ENCODE measurements around the gene GFOD1. TPM values are rescaled to one million over a fixed set of nuclear protein-coding genes. Genes with fewer than 3 reads are reported as not detected.

Gene GFOD1
- total RNA-seq, 2 experiments from 2014 or later: 8.0 to 8.7 TPM

DNA sequence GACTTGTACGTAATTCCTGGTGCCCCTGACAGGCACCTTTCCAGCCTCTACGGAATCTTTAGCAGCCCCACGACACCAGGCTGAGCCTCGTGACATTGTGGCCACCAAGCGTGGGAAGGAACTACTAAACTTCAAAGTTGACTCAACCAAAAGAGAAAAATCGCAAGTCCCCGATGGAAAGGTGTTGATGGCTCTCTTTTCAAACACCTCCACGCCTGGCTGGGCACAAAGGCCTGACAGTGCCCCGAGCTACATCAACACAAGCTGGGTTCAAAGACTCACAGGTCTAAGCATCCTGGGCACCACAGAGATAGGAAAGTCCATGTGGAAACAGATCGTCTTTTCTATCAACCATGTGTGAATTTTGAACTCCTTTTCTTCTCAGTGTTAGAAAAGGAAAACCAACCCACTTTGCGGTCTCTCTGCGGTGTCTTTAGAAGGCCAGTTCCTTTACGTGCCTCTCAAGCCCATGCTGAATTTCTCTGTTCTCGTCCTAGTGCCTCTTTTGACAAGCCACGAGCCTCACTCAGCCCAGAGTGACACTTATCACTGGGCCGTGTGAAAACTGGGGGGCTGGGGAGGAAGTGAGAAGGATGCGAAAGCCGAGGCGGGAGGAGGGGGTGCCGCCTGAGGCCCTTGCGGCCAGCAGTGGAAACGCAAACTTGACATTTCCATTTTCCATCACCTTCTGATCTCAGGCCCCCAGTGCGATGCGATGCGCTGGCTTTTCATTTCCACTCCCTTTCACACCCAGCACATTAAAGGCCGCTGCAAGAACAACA is 59.4 kb downstream of the GFOD1 start:
- peak overlapping the region; percentile 93 for H3K27ac Mint-ChIP-seq
- no peaks in the 10 kb centered on the region for H3K9me3 Mint-ChIP-seq (ENCODE audit: insufficient read depth)
- POLR2A ChIA-PET: interaction anchor here (1.7 kb wide), 1 partner anchor 100 kb away, joined by 7 read pairs; the partner anchor contains the start of gene TBC1D7
- H3K36me3 Mint-ChIP-seq (ENCODE audit: low read depth): peaks cover 11% of the 10 kb centered on the region
- peak; percentile 87 for DNase-seq
- peak overlapping the region; percentile 57 for H3K4me3 Mint-ChIP-seq
- H3K27me3 Mint-ChIP-seq (ENCODE audit: low read depth): no peaks in the 10 kb centered on the region
- peaks cover 74% of the 10 kb centered on the region for H3K4me1 Mint-ChIP-seq (ENCODE audit: low read depth)
- ATAC-seq: peak; percentile 81
- CTCF ChIA-PET: interaction anchor here (0.9 to 2.5 kb wide), 22 partner anchors 8 to 147 kb away, joined by 3 to 16 read pairs (median 4); partner anchors contain the start of genes GFOD1, SIRT5 and TBC1D7

DNA sequence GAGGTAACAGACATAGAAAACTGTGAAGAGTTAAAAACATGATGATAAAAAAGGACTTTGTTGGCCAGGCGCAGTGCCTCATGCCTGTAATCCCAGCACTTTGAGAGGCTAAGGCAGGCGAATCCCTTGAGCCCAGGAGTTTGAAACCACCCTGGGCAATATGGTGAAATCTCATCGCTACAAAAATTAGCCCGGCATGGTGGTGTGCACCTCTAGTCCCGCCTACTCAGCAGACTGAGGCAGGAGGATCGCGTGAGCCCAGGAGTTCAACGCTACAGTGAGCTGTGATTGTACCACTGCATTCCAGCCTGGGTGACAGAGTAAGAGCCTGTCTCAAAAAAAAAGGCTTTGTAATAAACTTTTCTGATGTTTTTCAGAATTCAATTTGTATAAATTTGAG is 60.1 kb downstream of the GFOD1 start:
- no peak for DNase-seq
- Mint-ChIP-seq H3K27me3 (ENCODE audit: low read depth) (no peaks in the 10 kb centered on the region), H3K36me3 (ENCODE audit: low read depth) (peaks cover 11% of the 10 kb centered on the region), H3K27ac (peak overlapping the region; percentile 45), H3K4me1 (ENCODE audit: low read depth) (peaks cover 67% of the 10 kb centered on the region), H3K9me3 (ENCODE audit: insufficient read depth) (no peaks in the 10 kb centered on the region), H3K4me3 (peak overlapping the region; percentile 57)
- POLR2A ChIA-PET: no interaction called here
- CTCF ChIA-PET: interaction anchor here (0.9 to 2.5 kb wide), 7 partner anchors 17 to 96 kb away, joined by 3 to 8 read pairs (median 4); no protein-coding TSS in a partner anchor
- no peak for ATAC-seq

DNA sequence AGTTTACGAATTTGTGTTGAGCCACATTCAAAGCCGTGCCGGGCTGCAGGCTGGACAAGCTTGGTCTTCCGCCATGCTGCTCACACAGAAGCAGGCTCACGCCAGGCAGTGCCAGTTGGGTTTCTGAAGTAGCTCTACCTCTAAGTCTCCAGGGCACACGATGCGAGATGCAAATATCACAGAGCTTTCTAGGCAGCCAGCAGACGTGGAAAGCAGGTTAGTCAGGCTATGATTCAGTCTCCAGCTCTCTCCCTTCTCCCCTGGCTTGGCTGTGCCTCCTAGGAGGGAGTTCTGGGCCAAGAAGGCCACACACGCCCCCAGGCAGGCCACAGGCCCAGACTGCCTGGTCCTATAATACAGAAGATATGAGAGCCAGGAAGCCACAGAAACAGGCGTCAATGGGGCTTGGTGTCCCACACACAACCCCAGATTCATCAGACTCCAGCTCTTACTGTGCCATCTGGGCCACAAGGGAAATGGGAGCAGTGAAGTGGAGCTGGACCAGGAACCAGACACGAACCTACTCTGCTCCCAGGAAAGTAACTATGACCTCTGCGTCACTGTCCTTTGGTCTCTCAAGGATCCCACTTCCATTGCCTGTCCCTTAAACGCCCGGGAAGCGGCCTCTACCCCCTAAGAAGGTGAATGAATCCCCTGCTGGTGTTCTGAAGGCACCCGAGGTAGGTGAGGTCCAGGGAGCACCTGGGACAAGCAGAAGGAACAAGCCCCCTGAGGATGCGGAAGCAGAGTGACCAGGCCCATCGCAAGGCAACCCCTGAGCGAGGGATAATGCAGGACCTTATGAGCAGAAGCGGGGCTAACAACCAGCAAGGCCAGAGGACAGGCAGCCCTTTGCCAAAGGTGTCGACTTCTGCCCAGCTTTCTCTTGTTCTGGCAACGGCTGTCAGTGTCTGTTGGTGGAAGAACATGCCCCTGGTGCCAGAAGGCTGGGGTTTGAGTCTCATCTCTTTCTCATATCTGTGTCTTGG is 61.2 kb downstream of the GFOD1 start:
- ATAC-seq (no peak), DNase-seq (no peak)
- H3K36me3 Mint-ChIP-seq (ENCODE audit: low read depth): peaks cover 8% of the 10 kb centered on the region
- no peaks in the 10 kb centered on the region for H3K27me3 Mint-ChIP-seq (ENCODE audit: low read depth)
- peaks cover 59% of the 10 kb centered on the region for H3K4me1 Mint-ChIP-seq (ENCODE audit: low read depth)
- CTCF ChIA-PET: interaction anchor here (0.6 to 2.2 kb wide), 6 partner anchors 15 to 189 kb away, joined by 3 to 8 read pairs (median 4); partner anchors contain the start of genes NOL7 and SIRT5
- peak overlapping the region; percentile 29 for H3K27ac Mint-ChIP-seq
- no peak overlapping the region for H3K4me3 Mint-ChIP-seq
- no peaks in the 10 kb centered on the region for H3K9me3 Mint-ChIP-seq (ENCODE audit: insufficient read depth)
- POLR2A ChIA-PET: no interaction called here

DNA sequence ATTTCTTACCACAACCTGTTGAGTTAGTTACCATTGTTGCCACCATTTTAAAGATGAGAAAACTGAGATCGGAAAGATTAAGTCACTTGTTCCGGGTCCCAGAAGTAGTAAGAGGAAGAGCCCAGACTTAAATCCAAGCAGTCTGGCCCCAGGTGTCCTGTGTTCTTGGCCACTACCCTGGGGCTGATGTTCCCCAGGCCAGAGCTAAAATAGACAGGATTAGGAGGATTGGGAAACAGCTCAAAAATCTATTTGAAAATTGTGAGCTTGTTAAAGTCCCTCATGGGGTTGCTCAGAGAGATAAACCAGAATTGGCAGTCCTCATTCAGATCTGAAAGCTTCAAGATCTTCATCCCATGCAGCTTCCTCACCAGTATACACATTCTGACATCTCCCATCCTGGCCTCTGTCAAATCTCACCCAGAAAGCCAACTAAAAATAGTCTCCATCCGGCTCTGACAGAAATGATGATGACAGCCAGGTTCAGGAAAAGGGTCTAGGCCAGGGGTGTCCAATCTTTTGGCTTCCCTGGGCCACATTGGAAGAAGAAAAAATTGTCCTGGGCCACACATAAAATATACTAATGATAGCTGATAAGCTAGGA is 62.0 kb downstream of the GFOD1 start:
- Mint-ChIP-seq H3K27me3 (ENCODE audit: low read depth) (no peaks in the 10 kb centered on the region), H3K4me3 (no peak overlapping the region), H3K27ac (no peak overlapping the region), H3K4me1 (ENCODE audit: low read depth) (peaks cover 56% of the 10 kb centered on the region), H3K36me3 (ENCODE audit: low read depth) (peaks cover 8% of the 10 kb centered on the region), H3K9me3 (ENCODE audit: insufficient read depth) (no peaks in the 10 kb centered on the region)
- CTCF ChIA-PET: interaction anchor here (0.6 to 2.2 kb wide), 6 partner anchors 14 to 190 kb away, joined by 3 to 8 read pairs (median 3); partner anchors contain the start of genes NOL7 and SIRT5
- POLR2A ChIA-PET: no interaction called here
- no peak for ATAC-seq
- no peak for DNase-seq

DNA sequence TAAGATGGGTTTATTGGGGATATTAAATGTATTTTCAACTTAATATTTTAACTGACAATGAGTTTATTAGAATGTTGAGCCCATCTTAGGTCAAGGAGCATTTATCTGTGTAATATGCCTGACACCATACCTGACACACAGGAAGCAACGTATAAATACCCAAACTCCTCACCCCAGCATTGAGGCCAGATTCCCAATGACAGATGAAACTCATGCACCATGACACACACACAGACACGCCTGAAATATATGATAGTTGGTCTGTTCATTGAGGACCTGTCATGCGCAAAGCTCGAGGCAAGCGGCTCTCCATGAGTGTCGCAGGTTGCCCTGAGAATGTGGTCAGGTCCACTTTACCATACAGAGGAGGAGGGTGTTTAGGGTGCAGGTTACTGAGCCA is 64.1 kb downstream of the GFOD1 start:
- CTCF ChIA-PET: no interaction called here
- no peak for DNase-seq
- Mint-ChIP-seq H3K27me3 (ENCODE audit: low read depth) (peaks cover 2% of the 10 kb centered on the region), H3K9me3 (ENCODE audit: insufficient read depth) (no peaks in the 10 kb centered on the region), H3K36me3 (ENCODE audit: low read depth) (peaks cover 9% of the 10 kb centered on the region), H3K27ac (no peak overlapping the region), H3K4me1 (ENCODE audit: low read depth) (peaks cover 55% of the 10 kb centered on the region), H3K4me3 (no peak overlapping the region)
- no peak for ATAC-seq
- POLR2A ChIA-PET: no interaction called here

DNA sequence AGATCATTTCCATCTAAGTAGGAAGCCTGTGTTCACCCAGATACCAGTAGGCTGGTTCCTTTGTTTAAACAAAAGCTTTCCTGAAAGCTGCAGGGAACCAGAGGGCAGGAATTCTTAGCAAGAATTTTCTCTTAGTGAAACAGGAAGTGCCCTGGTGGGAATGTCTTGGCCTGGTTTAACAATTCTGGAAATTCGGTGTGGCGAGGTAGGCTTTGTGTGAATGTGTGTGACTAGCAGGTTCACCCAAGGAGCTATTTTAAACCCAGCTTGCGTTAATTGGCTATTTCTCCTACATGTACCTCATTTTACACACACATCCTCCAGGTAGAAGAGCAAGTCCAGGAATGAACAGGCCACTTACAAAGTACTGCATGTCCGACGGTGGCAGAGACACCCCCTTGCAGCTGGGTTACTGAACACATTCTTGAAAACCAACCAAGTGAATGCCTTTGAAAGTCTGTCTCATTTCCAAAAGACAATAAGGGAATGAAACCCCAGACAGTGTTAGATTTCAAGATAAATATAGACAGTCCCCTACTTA is 64.6 kb downstream of the GFOD1 start:
- peaks cover 50% of the 10 kb centered on the region for H3K4me1 Mint-ChIP-seq (ENCODE audit: low read depth)
- ATAC-seq (no peak), DNase-seq (no peak)
- peaks cover 2% of the 10 kb centered on the region for H3K27me3 Mint-ChIP-seq (ENCODE audit: low read depth)
- no peak overlapping the region for H3K27ac Mint-ChIP-seq
- CTCF ChIA-PET: interaction anchor here (1.8 kb wide), 1 partner anchor 39 kb away, joined by 3 read pairs; no protein-coding TSS in a partner anchor
- no peaks in the 10 kb centered on the region for H3K9me3 Mint-ChIP-seq (ENCODE audit: insufficient read depth)
- no peak overlapping the region for H3K4me3 Mint-ChIP-seq
- POLR2A ChIA-PET: no interaction called here
- peaks cover 9% of the 10 kb centered on the region for H3K36me3 Mint-ChIP-seq (ENCODE audit: low read depth)

DNA sequence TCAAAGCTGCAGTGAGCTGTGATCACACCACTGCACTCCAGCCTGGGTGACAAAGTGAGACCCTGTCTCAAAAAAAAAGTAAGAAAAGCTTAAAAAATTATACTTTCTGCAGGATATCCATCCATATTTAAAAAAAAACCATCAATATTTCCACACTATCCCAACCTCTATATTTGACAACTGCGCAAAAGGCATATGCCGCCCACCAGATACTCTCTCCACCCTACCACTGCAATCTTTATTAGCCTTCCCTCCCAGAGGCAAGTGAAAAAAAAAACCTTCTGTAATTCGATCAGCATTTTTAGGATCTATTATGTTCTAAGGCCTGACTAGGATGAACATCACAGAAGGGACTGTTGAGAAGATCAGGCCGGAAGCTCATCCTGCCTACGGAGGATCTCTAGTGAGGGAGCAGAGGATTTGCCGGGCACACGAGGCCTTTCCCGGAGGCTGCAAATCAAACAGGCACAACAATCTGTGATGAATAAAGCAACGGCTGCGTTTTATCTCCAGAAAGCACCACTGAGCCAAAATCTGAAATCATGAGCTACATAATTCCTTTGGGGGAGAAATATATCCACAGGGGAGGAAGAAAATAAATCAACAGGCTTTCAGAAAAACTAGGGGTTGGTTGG is 65.9 kb downstream of the GFOD1 start:
- H3K4me3 Mint-ChIP-seq: no peak overlapping the region
- peaks cover 9% of the 10 kb centered on the region for H3K36me3 Mint-ChIP-seq (ENCODE audit: low read depth)
- POLR2A ChIA-PET: no interaction called here
- H3K27ac Mint-ChIP-seq: no peak overlapping the region
- H3K27me3 Mint-ChIP-seq (ENCODE audit: low read depth): peaks cover 2% of the 10 kb centered on the region
- H3K9me3 Mint-ChIP-seq (ENCODE audit: insufficient read depth): no peaks in the 10 kb centered on the region
- no peak for ATAC-seq
- DNase-seq: no peak
- CTCF ChIA-PET: interaction anchor here (1.8 kb wide), 1 partner anchor 38 kb away, joined by 3 read pairs; no protein-coding TSS in a partner anchor
- H3K4me1 Mint-ChIP-seq (ENCODE audit: low read depth): peaks cover 39% of the 10 kb centered on the region

DNA sequence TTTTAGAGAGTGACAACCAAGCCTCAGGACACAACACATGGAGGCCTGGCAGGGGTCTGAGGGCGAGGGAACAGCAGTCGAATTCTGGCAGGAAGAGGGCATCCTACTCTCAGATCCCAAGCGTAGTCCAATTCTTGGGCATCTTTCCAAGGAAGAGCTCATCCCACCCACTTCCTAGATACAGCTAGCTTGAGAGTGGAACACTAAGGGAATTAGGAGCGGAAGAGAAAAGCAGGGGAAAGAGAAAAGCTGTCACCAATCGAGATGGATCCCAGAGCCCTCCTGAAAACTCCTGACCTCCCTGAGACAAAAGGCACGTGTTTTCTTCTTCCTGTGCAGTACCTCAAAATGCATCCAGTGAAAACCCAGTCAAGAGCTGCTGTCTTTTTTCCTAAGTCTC is 67.1 kb downstream of the GFOD1 start:
- Mint-ChIP-seq H3K4me1 (ENCODE audit: low read depth) (peaks cover 26% of the 10 kb centered on the region), H3K27ac (no peak overlapping the region), H3K27me3 (ENCODE audit: low read depth) (peaks cover 2% of the 10 kb centered on the region), H3K4me3 (no peak overlapping the region), H3K36me3 (ENCODE audit: low read depth) (peaks cover 10% of the 10 kb centered on the region), H3K9me3 (ENCODE audit: insufficient read depth) (no peaks in the 10 kb centered on the region)
- ATAC-seq (no peak), DNase-seq (no peak)
- ChIA-PET POLR2A (no interaction called here), CTCF (interaction anchor here (1.0 kb wide), 1 partner anchor 8 kb away, joined by 3 read pairs; no protein-coding TSS in a partner anchor)

DNA sequence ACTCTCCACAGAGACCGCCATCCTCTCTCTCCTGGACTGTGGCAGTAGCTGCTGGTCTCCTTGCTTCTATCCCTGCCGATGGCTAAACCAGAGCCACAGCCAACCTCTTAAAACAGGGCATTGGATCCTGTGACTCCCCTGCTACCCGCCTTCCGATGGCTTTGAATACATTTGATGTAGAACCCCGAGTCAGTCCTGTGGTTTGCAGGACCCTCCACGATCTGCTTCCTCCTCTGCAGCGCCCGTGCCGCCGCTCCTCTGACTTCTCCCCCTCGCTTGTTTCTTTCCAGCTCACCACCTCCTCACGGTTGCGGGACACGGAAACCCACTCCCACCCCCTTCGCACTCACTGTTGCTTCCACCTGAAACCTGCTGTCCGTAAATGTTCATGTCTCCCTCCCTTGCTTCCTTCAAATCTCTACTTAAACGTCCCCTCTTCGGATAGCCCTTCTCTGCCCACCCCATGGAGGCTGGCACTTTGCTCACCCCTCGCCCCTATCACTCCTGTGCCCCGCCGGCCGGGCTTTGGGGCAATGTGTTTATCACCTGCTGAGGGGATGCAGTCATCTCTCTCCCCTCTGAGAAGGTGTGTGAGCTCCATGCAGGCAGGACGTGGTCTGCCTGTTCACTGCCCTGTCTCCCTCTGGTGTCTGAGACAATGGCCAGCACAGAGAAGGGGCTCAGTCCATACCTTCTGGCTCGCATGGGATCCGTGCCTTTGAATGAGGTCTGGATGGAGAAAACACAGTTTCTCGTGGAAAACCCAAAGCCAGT is 67.8 kb downstream of the GFOD1 start:
- peaks cover 10% of the 10 kb centered on the region for H3K36me3 Mint-ChIP-seq (ENCODE audit: low read depth)
- CTCF ChIA-PET: interaction anchor here (1.0 to 1.5 kb wide), 2 partner anchors 9 to 34 kb away, joined by 3 read pairs; no protein-coding TSS in a partner anchor

DNA sequence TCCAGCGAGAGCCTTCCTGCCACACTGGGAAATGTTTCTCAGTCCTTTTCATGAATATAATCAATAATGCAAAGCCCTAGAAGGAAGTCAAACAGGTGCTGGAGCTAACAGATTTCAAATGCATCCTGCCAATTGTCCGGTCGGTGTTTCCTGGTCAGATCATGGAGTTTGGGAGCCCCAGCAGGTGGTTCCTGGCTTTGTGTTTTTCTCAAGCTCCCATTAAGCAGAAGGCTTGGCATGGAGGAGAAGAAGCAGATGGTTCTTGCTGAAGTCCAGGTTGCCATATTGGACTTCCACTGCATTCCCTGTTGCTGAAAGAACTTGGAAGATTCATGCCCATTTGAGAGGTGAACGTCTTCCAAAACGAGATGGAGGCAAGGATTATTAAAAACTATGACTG is 68.6 kb downstream of the GFOD1 start:
- DNase-seq (no peak), ATAC-seq (no peak)
- Mint-ChIP-seq H3K27ac (no peak overlapping the region), H3K9me3 (ENCODE audit: insufficient read depth) (no peaks in the 10 kb centered on the region), H3K27me3 (ENCODE audit: low read depth) (peaks cover 2% of the 10 kb centered on the region), H3K4me3 (no peak overlapping the region), H3K36me3 (ENCODE audit: low read depth) (peaks cover 10% of the 10 kb centered on the region), H3K4me1 (ENCODE audit: low read depth) (peaks cover 23% of the 10 kb centered on the region)
- POLR2A ChIA-PET: no interaction called here
- CTCF ChIA-PET: interaction anchor here (0.6 to 1.5 kb wide), 2 partner anchors 35 to 44 kb away, joined by 3 read pairs; no protein-coding TSS in a partner anchor

More for the DNA sequence above, 67.8 kb downstream of the GFOD1 start:
- Mint-ChIP-seq H3K4me1 (ENCODE audit: low read depth) (peaks cover 23% of the 10 kb centered on the region), H3K9me3 (ENCODE audit: insufficient read depth) (no peaks in the 10 kb centered on the region), H3K4me3 (no peak overlapping the region), H3K27me3 (ENCODE audit: low read depth) (peaks cover 2% of the 10 kb centered on the region), H3K27ac (peak overlapping the region; percentile 6)
- DNase-seq (no peak), ATAC-seq (peak; percentile 33)
- POLR2A ChIA-PET: no interaction called here

All from activated CD8-positive, alpha-beta T cell treated with anti-CD3 and anti-CD28 coated beads, Interleukin-2, amount 10 ng/mL, durations not matched to agents 7 days and 5 days (primary cell).